Loucy (cell line): ENCODE measurements around the gene SLC9A9.

Source experiments
- H2AFZ ChIP-seq: fragments of 200-600 bp; sonication (generic); 2 replicates; pipeline ENCODE4 v1.6.0; 2016; ENCODE audit warnings: antibody characterized with exemption, mild to moderate bottlenecking, low read length, moderate library complexity
- H3F3A ChIP-seq: fragments of 200-600 bp; 2 replicates; pipeline ENCODE4 v1.6.0; 2016; ENCODE audit warnings: antibody characterized with exemption, low read depth, mild to moderate bottlenecking
- H3K27me3 ChIP-seq: fragments of 200-600 bp; sonication (generic); 2 replicates; pipeline ENCODE4 v1.6.1; 2014; ENCODE audit warnings: low read length, mild to moderate bottlenecking; ENCODE audit not compliant: insufficient read depth, poor library complexity, severe bottlenecking
- H3K36me3 ChIP-seq: fragments of 200-600 bp; sonication (generic); 2 replicates; pipeline ENCODE4 v1.6.1; 2016; ENCODE audit warnings: low read length; ENCODE audit not compliant: insufficient read depth
- H3K4me1 ChIP-seq: fragments of 200-600 bp; sonication (generic); 2 replicates; pipeline ENCODE4 v1.5.1; 2014; ENCODE audit warnings: low read length, mild to moderate bottlenecking; ENCODE audit not compliant: insufficient read depth, poor library complexity, severe bottlenecking
- H3K4me2 ChIP-seq: fragments of 200-600 bp; sonication (generic); 2 replicates; pipeline ENCODE4 v1.6.0; 2014; ENCODE audit warnings: antibody characterized with exemption, low read length, low read depth, mild to moderate bottlenecking; ENCODE audit not compliant: poor library complexity, severe bottlenecking
- H3K4me3 ChIP-seq: fragments of 200-600 bp; sonication (generic); 2 replicates; pipeline ENCODE4 v1.5.1; 2014; ENCODE audit warnings: low read length, mild to moderate bottlenecking, mixed read lengths; ENCODE audit not compliant: poor library complexity, severe bottlenecking
- H3K79me2 ChIP-seq: fragments of 200-600 bp; sonication (generic); 2 replicates; pipeline ENCODE4 v1.6.1; 2014; ENCODE audit warnings: low read length; ENCODE audit not compliant: insufficient read depth
- H3K9ac ChIP-seq: fragments of 200-600 bp; sonication (generic); 2 replicates; pipeline ENCODE4 v1.6.0; 2014; ENCODE audit warnings: mild to moderate bottlenecking, low read depth, low read length, moderate library complexity; ENCODE audit not compliant: poor library complexity, severe bottlenecking
- H3K9me2 ChIP-seq: fragments of 200-600 bp; sonication (generic); replicated peaks from 2 replicates; pipeline ENCODE4 v1.6.1; 2016; ENCODE audit warnings: low read depth, low read length, mixed read lengths
- H3K9me3 ChIP-seq: fragments of 200-600 bp; sonication (generic); 2 replicates; pipeline ENCODE4 v1.6.1; 2014; ENCODE audit warnings: mild to moderate bottlenecking, antibody characterized with exemption, low read length, low read depth; ENCODE audit not compliant: insufficient read depth
- H4K20me1 ChIP-seq: fragments of 200-600 bp; sonication (generic); 2 replicates; pipeline ENCODE4 v1.6.0; 2014; ENCODE audit warnings: antibody characterized with exemption, low read length, mild to moderate bottlenecking; ENCODE audit not compliant: insufficient read depth, poor library complexity, severe bottlenecking
- CTCF ChIP-seq: fragments of 200-600 bp; sonication (generic); conservative IDR thresholded peaks from 2 replicates; pipeline ENCODE4 v1.5.1; 2014; ENCODE audit warnings: mild to moderate bottlenecking, antibody characterized with exemption, low read length
- EZH2phosphoT487 ChIP-seq: fragments of 200-600 bp; IDR thresholded peaks from 2 replicates; pipeline ENCODE4 v1.6.1; 2018; ENCODE audit warnings: antibody characterized with exemption, mild to moderate bottlenecking, moderate library complexity, borderline replicate concordance

Gene SLC9A9

GRCh38 chr3:143236226-143236964 lies 611.9 kb downstream of the SLC9A9 start:
- H4K20me1 ChIP-seq = no peaks in the 10 kb centered on the region
- H3K4me3 ChIP-seq = no peak overlapping the region
- no peak for TF ChIP-seq EZH2phosphoT487
- no peak for TF ChIP-seq CTCF
- peak overlapping the region; percentile 14 for H2AFZ ChIP-seq
- no peak overlapping the region for H3K9ac ChIP-seq
- H3F3A ChIP-seq = no peaks in the 10 kb centered on the region
- no peaks in the 10 kb centered on the region for H3K36me3 ChIP-seq
- no peaks in the 10 kb centered on the region for H3K9me2 ChIP-seq
- H3K4me1 ChIP-seq = no peaks in the 10 kb centered on the region
- no peaks in the 10 kb centered on the region for H3K79me2 ChIP-seq
- no peaks in the 10 kb centered on the region for H3K9me3 ChIP-seq
- no peaks in the 10 kb centered on the region for H3K27me3 ChIP-seq
- H3K4me2 ChIP-seq = no peak overlapping the region

- Histone ChIP-seq H3K4me2 (no peak overlapping the region), H3K4me3 (no peak overlapping the region), H3K79me2 (no peaks in the 10 kb centered on the region), H3F3A (no peaks in the 10 kb centered on the region), H3K4me1 (no peaks in the 10 kb centered on the region), H2AFZ (no peak overlapping the region), H3K9me3 (no peaks in the 10 kb centered on the region), H3K9ac (no peak overlapping the region), H3K36me3 (no peaks in the 10 kb centered on the region), H3K9me2 (no peaks in the 10 kb centered on the region), H4K20me1 (no peaks in the 10 kb centered on the region), H3K27me3 (no peaks in the 10 kb centered on the region)
- no peak for TF ChIP-seq CTCF
- no peak for TF ChIP-seq EZH2phosphoT487
Observed at GRCh38 chr3:143235614-143236204, 612.6 kb downstream of the SLC9A9 start.

GRCh38 chr3:143234526-143234925 lies 613.7 kb downstream of the SLC9A9 start:
- Histone ChIP-seq H4K20me1 (no peaks in the 10 kb centered on the region), H3K9me2 (no peaks in the 10 kb centered on the region), H3F3A (no peaks in the 10 kb centered on the region), H2AFZ (no peak overlapping the region), H3K4me1 (no peaks in the 10 kb centered on the region), H3K27me3 (no peaks in the 10 kb centered on the region), H3K79me2 (no peaks in the 10 kb centered on the region), H3K9me3 (no peaks in the 10 kb centered on the region), H3K9ac (no peak overlapping the region), H3K4me2 (no peak overlapping the region), H3K4me3 (no peak overlapping the region), H3K36me3 (no peaks in the 10 kb centered on the region)
- TF ChIP-seq EZH2phosphoT487 = no peak
- TF ChIP-seq CTCF = no peak
